Esophagus muscularis mucosa (tissue), 4 donors: ENCODE results near the gene DNM3.

Source experiments
- CTCF ChIP-seq, 3 experiments: fragments of 200-600 bp in 2 of 3; fragments of 450-650 bp in 1 of 3; sonication (generic) in 2 of 3; IDR thresholded peaks; one replicate each; pipeline ENCODE4 v1.5.1; 2017 to 2019; ENCODE audit warnings: antibody characterized with exemption in 3 of 3, mild to moderate bottlenecking in 2 of 3, moderate library complexity in 1 of 3
- EP300 ChIP-seq: sonication (generic); formaldehyde crosslinking; IDR thresholded peaks from one replicate; pipeline ENCODE4 v1.6.1; 2017; ENCODE audit warnings: antibody characterized with exemption
- POLR2A ChIP-seq: fragments of 450-650 bp; IDR thresholded peaks from one replicate; pipeline ENCODE4 v1.6.1; 2017; ENCODE audit warnings: antibody characterized with exemption, moderate library complexity, mild to moderate bottlenecking, low read depth
- POLR2AphosphoS5 ChIP-seq, 2 donors: sonication (generic); formaldehyde crosslinking; IDR thresholded peaks; one replicate each; pipeline ENCODE4 v1.6.1; 2017; ENCODE audit warnings: antibody characterized with exemption in 2 of 2

DNA sequence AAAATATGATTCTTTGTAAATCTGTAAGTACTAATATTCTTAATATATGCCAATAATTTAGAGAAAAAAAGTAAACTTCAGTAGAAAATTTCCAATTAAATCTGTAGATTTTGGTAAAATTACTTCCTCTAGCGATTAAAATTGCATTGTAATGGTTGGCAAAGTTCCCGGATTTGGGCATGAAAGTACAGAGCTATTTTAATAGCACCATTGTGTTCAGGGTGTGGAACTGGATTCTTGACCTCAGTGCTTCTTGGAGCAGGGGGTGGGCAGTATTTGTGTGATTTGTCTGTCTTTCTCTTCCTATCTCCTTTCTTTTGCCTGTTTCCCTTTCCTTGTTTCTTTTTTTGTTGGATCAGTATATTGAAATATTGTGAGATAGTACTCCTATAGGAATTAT lies 72.1 kb downstream of the DNM3 start:
- no peak for TF ChIP-seq POLR2AphosphoS5 (IDR thresholded peaks at IDR 0.05)
- TF ChIP-seq POLR2A, result no peak
- TF ChIP-seq CTCF (IDR thresholded peaks at IDR 0.05), result no peak
- TF ChIP-seq EP300, result no peak
